Right hindlimb (tissue), 1 donor: ENCODE measurements around the gene VEGFA.

Experiments used
- DNase-seq: peaks from one replicate; pipeline ENCODE4 v3.0.0-alpha.2; 2018

The VEGFA gene

DNA sequence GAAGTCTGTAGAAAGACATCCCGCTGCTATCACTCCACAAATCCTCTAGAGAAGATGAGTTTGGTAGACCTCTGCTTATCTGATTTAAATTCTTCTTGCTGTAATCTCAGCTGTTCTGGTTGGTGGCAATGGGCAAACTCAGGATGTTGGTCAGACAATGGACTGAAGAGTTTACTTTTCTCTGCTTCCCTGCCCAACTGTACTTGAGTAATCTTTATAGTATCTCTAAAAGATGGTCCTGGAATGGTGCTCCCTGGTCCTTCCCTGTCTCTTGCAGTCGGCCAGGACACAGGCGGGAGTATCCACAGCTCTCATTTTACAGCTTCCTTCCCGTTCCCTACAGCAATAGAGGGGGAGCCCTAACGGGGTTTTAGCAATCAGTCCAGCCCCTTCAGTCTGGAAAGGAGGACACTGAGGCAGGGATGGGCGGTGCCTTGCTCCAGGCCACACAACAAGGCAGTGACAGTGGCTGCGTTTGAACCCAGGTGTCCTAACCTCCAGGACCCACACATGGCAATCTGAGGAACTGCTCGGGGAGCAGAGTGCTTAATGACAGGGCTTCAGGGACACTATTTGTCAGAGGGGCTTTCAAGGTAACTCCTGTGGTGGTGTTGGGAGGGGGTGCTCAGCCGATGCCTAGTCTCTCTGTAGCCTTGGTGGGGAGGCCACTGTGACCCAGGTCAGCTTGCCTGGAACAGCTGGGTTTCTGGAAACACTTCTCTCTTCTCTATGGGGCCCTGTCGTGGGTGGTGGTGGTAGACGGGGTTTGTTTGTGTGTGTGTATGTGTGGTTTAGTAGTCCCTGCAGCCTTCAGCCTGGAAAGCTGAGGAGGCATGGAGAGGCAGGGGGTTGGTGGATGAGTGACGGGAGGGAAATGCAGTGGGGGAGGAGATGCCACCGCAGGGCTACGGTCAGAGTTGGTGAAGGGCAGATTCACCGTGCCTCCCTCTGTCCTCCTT, 9.5 kb upstream of the VEGFA start:
- peak; percentile 11 for DNase-seq

DNA sequence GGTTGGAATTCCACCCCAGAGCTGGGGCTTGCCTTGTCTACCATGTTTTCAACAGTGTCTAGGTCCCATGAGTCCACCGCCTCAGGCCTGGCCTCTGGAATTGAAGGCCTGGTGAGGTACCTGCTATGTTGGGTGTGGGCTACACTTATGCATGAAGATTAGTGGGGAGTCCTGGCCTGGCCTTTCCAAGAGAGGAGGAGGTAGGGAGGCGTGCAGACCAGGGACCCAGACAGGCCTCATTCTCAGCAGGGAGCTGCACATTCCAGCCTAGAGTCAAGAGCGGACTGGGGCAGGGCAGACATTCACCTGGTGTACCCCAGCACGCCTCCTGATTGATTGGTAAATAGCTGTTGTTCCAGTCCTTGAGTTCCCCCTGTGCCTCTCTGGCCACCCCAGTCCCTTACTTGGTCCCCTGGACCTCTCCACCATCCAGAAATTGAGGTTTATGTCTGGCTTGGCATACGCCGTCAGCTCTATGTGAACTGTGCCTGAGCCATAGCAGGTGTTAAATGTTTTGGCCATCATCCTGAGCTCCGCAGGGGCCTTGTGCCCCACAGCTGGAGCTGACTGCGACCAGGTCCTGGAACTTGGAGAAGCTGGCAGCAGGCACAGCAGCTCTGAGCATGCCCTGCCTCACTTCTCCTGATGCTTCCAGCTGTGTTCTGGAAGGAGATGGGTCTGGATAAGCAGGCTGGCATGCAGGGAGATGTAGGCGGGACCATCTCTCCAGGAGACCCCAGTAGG, 8.2 kb upstream of the VEGFA start:
- DNase-seq, result peak; percentile 46

DNA sequence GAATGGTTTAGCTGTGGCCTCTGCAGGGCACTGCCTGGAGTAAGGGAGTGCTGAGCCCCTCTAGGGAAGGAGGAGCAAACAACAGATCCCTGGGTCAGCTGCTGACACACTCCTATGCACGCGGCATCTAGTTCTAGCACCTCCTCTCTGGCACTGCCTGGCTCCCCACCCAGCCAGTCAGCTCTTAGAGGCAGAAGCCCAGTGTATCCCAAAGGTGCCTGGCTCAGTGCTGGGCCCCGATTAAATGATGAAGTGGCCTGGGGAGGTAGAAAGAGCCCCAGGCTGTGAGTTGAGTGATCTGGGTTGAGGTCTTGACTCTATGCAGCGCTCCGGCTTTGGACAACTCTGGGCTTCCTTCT, 7.6 kb upstream of the VEGFA start:
- no peak for DNase-seq

DNA sequence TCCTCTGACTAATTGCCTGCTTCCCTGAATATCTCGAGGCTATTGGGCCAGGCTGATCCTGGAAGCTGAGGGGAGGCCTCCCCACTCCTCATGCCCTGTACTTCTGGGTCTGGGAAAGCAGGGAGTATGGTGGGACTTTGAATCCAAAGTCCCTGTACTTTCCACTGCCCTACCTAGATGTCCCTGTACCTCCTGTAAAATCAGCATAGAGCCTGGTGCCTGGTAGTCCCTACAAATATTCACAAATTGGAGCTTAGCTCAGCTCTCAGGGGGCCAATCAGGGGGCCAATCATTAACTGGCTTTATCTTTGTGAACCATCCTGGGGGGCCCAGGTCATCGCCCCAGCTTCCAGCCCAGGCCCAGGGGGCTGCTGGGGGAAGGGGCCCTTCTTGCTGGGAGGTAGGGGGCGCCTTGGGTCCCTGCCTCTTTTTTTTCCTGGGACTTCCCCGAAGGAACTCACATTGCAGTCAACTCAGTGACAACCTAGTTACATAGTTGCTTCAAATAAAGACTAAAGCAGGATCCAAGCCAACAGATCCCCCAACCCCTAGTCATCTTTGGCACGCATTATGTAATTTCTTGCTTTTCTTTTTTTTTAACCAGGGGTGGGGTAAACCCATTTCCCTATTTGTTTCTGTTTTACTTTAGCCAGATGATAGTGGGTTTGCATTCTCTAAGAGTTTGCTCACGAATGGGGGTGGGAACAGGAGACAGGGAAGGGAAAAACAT, 6.9 kb upstream of the VEGFA start:
- peak; percentile 17 for DNase-seq

DNA sequence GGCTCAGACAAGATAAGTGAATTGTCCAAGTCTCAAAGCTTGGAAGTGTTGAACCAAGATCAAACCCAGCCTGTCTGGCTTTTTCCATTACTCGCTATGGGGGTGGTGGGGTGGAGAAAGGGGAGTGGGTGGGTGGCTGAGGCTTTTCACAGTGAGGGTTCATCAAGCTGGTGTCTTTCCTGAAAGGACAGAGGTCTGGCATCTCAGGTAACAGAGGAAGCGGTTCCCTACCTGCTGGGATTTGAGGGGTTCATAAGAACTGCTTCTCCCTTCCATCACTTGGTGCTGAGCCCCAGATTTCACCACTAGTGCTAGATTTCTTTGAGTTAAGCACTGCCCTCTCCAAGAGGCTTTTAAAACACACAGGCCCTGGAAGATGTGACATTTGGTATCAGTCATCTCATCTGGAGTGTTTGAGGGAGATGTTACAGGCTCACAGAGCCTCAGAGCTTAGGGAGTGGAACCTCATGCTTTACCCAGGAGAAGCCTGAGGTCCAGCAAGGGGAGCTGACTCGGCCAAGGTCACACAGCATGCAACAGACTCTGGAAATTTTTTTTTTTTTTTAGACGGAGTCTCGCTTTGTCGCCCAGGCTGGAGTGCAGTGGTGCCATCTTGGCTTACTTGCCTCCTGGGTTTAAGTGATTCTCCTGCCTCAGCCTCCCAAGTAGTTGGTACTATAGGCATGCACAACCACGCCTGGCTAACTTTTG, 6.0 kb upstream of the VEGFA start:
- peak; percentile 13 for DNase-seq

DNA sequence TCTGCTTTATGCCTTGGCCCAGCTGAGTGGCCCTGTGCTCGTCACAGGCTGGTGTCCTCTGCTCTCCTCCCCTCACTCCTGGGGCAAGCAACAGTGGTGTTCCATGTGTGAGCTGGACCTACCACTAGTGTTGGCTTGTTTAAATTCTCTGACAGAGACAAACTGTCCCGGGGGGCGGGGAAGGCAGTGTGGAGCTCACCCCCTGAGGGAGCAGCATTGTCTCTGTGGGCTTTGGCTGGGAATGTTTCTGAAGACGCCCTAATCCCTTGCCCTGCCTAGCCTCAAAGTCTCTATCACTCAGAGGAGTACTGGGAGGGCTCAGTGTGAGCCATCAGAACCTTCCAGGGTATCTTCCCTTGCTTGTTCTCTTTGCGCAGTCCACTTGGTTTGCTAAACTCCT, 5.2 kb upstream of the VEGFA start:
- DNase-seq, result no peak

DNA sequence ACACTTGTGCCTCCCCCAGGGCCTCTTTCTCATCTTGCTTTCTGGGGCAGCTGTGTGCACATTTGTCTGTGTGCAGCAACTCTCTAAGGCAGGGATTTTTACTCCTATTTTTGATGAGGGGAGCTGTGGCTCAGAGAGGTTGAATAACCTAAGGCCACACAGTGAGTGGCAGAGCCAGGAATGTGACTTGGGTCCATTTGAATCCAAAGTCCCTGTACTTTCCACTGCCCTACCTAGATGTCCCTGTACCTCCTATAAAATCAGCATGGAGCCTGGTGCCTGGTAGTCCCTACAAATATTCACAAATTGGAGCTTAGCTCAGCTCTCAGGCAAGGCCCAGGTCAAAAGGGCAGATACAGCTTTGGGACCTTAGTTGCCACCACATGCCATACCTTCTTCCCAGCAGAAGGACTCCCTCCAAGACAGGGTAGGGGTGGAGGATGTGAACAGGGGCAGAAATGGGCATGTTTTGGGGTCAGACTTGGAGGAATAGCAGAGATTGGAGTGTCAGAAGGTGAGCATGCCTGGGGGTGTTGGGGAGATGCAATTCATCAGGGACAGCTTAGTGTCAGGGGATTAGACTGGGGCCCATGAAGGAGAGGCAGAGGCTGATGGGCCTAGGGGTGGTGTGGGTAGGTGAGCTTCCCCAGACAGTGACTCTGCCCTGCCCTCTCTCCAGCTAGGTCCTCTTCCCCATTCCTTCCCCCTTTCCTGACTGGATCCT, 4.1 kb upstream of the VEGFA start:
- DNase-seq, result no peak

DNA sequence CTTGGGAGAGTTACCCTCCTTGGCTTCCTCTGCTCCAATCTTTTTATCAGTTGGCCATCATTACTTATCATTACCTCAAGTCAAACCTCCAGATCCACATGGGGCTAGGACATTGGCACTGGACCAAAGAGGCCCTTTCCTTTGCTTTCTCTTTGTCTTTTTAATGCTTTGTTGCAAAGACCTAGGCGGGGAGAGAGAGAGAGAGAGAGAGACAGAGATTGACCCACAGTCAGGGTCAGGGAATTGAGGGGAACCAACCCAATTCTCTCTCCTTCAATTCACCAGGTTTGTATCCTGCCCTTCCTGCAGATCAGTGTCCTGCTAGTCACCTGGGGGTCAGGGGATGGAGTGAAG, 3.5 kb upstream of the VEGFA start:
- DNase-seq, result peak; percentile 10

DNA sequence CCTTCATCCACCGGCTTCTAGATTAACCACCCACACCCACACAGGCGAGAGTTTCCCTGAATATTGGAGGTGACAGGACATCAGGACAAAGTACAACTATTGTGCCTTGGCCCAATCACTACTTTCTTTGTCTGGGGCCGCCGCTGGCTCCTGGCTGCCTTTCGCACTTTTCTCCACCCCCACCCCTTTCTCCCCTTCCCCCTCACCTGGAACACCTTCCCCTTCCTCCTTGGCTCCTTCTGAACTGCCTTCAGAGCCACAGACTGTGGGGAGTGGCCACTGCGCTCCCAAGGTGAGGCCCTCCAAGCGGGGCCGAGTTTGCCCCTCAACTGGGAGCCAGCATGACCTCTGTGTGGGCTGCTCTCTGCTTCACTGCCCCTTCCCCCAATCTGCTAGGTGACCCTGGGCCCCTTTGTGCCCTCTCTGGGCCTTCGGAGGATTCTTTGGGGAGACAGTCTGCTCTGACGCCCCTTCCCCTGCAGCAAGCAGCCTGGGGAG, 3.0 kb upstream of the VEGFA start:
- DNase-seq, result peak; percentile 11

DNA sequence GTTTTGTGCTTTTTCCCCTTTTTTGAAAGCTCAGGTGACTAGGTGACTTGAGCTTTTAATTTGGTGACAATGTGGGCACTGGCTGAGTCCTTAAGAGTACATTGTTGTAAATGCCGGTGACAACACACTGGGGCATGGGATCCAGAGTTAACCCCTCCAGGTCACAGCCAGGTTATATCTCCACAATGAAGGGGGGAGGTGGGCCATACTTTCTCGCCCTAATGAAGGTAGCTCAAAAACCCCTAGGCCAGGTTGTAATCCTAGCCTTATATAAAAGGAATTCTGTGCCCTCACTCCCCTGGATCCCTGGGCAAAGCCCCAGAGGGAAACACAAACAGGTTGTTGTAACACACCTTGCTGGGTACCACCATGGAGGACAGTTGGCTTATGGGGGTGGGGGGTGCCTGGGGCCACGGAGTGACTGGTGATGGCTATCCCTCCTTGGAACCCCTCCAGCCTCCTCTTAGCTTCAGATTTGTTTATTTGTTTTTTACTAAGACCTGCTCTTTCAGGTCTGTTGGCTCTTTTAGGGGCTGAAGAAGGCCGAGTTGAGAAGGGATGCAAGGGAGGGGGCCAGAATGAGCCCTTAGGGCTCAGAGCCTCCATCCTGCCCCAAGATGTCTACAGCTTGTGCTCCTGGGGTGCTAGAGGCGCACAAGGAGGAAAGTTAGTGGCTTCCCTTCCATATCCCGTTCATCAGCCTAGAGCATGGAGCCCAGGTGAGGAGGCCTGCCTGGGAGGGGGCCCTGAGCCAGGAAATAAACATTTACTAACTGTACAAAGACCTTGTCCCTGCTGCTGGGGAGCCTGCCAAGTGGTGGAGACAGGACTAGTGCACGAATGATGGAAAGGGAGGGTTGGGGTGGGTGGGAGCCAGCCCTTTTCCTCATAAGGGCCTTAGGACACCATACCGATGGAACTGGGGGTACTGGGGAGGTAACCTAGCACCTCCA, 2.2 kb upstream of the VEGFA start:
- peak; percentile 67 for DNase-seq

DNA sequence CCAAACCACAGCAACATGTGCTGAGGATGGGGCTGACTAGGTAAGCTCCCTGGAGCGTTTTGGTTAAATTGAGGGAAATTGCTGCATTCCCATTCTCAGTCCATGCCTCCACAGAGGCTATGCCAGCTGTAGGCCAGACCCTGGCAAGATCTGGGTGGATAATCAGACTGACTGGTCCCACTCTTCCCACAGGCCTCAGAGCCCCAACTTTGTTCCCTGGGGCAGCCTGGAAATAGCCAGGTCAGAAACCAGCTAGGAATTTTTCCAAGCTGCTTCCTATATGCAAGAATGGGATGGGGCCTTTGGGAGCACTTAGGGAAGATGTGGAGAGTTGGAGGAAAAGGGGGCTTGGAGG, 1.5 kb upstream of the VEGFA start:
- DNase-seq, result no peak

DNA sequence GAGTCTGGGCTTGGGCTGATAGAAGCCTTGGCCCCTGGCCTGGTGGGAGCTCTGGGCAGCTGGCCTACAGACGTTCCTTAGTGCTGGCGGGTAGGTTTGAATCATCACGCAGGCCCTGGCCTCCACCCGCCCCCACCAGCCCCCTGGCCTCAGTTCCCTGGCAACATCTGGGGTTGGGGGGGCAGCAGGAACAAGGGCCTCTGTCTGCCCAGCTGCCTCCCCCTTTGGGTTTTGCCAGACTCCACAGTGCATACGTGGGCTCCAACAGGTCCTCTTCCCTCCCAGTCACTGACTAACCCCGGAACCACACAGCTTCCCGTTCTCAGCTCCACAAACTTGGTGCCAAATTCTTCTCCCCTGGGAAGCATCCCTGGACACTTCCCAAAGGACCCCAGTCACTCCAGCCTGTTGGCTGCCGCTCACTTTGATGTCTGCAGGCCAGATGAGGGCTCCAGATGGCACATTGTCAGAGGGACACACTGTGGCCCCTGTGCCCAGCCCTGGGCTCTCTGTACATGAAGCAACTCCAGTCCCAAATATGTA, 957 bp upstream of the VEGFA start:
- DNase-seq, result peak; percentile 94

DNA sequence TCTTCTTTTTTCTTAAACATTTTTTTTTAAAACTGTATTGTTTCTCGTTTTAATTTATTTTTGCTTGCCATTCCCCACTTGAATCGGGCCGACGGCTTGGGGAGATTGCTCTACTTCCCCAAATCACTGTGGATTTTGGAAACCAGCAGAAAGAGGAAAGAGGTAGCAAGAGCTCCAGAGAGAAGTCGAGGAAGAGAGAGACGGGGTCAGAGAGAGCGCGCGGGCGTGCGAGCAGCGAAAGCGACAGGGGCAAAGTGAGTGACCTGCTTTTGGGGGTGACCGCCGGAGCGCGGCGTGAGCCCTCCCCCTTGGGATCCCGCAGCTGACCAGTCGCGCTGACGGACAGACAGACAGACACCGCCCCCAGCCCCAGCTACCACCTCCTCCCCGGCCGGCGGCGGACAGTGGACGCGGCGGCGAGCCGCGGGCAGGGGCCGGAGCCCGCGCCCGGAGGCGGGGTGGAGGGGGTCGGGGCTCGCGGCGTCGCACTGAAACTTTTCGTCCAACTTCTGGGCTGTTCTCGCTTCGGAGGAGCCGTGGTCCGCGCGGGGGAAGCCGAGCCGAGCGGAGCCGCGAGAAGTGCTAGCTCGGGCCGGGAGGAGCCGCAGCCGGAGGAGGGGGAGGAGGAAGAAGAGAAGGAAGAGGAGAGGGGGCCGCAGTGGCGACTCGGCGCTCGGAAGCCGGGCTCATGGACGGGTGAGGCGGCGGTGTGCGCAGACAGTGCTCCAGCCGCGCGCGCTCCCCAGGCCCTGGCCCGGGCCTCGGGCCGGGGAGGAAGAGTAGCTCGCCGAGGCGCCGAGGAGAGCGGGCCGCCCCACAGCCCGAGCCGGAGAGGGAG, 580 bp downstream of the VEGFA start:
- peak; percentile 76 for DNase-seq

DNA sequence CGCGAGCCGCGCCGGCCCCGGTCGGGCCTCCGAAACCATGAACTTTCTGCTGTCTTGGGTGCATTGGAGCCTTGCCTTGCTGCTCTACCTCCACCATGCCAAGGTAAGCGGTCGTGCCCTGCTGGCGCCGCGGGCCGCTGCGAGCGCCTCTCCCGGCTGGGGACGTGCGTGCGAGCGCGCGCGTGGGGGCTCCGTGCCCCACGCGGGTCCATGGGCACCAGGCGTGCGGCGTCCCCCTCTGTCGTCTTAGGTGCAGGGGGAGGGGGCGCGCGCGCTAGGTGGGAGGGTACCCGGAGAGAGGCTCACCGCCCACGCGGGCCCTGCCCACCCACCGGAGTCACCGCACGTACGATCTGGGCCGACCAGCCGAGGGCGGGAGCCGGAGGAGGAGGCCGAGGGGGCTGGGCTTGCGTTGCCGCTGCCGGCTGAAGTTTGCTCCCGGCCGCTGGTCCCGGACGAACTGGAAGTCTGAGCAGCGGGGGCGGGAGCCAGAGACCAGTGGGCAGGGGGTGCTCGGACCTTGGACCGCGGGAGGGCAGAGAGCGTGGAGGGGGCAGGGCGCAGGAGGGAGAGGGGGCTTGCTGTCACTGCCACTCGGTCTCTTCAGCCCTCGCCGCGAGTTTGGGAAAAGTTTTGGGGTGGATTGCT, 1.3 kb downstream of the VEGFA start:
- DNase-seq, result peak; percentile 85

DNA sequence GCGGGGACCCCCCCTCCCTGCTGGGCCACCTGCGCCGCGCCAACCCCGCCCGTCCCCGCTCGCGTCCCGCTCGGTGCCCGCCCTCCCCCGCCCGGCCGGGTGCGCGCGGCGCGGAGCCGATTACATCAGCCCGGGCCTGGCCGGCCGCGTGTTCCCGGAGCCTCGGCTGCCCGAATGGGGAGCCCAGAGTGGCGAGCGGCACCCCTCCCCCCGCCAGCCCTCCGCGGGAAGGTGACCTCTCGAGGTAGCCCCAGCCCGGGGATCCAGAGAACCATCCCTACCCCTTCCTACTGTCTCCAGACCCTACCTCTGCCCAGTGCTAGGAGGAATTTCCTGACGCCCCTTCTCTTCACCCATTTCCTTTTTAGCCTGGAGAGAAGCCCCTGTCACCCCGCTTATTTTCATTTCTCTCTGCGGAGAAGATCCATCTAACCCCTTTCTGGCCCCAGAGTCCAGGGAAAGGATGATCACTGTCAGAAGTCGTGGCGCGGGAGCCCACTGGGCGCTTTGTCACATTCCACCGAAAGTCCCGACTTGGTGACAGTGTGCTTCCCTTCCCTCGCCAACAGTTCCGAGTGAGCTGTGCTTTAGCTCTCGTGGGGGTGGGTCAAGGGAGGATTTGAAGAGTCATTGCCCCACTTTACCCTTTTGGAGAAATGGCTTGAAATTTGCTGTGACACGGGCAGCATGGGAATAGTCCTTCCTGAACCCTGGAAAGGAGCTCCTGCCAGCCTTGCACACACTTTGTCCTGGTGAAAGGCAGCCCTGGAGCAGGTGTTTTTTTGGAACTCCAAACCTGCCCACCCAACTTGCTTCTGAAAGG, 2.1 kb downstream of the VEGFA start:
- DNase-seq, result peak; percentile 77

DNA sequence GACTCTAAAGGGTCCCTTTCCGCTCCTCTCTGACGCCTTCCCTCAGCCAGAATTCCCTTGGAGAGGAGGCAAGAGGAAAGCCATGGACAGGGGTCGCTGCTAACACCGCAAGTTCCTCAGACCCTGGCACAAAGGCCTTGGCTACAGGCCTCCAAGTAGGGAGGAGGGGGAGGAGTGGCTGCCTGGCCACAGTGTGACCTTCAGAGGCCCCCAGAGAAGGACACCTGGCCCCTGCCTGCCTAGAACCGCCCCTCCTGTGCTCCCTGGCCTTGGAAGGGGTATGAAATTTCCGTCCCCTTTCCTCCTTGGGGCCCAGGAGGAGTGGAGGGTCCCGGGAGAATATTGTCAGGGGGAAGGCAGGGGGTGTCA, 2.7 kb downstream of the VEGFA start:
- DNase-seq, result peak; percentile 44

DNA sequence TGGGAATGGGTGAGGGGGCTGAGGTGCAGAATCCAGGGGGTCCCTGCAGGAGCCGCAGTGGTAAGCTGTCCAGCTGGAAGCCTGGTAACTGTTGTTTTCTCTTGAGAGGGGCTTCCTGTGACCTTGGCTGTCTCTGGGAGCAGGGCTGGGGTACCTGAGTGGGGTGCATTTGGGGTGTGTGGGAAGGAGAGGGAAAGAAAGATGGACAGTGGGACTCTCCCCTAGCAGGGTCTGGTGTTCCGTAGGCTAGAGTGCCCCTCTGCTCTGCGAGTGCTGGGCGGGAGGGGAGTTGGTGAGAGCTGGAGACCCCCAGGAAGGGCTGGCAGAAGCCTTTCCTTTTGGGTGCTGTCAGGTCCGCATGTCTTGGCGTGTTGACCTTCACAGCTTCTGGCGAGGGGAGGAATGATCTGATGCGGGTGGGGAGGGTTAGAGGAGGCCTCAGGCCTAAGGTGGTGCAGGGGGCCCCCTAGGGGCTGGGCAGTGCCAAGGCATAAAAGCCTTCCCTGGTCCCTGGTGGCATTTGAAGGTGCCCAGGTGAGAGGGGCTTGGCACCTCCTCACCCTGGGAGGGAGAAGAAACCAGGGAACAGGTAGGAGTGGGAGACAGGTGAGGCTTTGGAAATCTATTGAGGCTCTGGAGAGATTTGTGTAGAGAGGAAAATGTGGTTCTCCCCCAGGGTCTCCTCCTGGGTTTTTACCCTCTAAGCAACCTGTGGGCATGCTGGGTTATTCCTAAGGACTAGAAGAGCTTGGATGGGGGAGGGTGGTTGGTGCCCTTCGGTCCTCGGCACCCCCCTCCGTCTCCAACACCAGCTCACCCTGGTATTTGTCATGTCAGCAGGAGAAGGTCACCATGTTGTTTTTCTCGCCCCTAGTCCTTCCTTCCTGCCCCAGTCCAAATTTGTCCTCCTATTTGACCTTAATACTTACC, 3.3 kb downstream of the VEGFA start:
- peak; percentile 27 for DNase-seq
